ENCODE results near the gene TTL.
"Not testable (repeated sequence)": the region's sequence is repeated elsewhere in the genome, so short reads cannot be mapped to it uniquely, and the experiment has no call there.

DNA sequence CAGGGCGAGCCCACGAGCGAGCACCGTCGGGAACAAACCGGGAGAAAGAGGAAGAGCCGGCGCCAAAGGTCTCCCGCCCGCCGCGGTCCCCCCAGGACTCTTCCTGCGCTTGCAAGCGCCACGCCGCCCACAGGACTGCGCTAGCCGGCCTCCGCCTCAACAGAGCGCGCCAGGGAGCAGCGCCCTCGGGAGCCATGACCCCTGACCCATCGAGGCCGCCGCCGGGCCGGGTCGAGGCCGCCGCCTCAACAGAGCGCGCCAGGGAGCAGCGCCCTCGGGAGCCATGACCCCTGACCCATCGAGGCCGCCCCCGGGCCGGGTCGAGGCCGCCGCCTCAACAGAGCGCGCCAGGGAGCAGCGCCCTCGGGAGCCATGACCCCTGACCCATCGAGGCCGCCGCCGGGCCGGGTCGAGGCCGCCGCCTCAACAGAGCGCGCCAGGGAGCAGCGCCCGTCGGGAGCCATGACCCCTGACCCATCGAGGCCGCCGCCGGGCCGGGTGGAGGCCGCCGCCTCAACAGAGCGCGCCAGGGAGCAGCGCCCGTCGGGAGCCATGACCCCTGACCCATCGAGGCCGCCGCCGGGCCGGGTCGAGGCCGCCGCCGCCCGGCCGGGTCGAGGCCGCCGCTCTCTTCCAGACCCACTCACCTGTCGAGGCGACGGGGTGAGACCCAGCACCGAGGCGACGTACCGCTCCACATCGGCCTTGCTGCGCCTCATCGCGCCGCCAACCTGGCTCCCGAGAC lies 49.0 kb upstream of the TTL start:
- not testable (repeated sequence) for TF ChIP-seq POLR2A (IDR thresholded peaks at IDR 0.05)
- TF ChIP-seq, protein P1, sequence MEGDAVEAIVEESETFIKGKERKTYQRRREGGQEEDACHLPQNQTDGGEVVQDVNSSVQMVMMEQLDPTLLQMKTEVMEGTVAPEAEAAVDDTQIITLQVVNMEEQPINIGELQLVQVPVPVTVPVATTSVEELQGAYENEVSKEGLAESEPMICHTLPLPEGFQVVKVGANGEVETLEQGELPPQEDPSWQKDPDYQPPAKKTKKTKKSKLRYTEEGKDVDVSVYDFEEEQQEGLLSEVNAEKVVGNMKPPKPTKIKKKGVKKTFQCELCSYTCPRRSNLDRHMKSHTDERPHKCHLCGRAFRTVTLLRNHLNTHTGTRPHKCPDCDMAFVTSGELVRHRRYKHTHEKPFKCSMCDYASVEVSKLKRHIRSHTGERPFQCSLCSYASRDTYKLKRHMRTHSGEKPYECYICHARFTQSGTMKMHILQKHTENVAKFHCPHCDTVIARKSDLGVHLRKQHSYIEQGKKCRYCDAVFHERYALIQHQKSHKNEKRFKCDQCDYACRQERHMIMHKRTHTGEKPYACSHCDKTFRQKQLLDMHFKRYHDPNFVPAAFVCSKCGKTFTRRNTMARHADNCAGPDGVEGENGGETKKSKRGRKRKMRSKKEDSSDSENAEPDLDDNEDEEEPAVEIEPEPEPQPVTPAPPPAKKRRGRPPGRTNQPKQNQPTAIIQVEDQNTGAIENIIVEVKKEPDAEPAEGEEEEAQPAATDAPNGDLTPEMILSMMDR (IDR thresholded peaks at IDR 0.05): not testable (repeated sequence)

Data from adrenal gland (tissue), 5 donors.